GM19023 (cell line): ENCODE results near the gene STARD8.

ENCODE experiments used
- ATAC-seq: cut with Tn5 transposase; IDR thresholded peaks from one replicate; pipeline ENCODE4 v1.9.1; 2021; ENCODE audit warnings: mild to moderate bottlenecking, moderate library complexity; ENCODE audit not compliant: unreplicated experiment

Gene STARD8

DNA sequence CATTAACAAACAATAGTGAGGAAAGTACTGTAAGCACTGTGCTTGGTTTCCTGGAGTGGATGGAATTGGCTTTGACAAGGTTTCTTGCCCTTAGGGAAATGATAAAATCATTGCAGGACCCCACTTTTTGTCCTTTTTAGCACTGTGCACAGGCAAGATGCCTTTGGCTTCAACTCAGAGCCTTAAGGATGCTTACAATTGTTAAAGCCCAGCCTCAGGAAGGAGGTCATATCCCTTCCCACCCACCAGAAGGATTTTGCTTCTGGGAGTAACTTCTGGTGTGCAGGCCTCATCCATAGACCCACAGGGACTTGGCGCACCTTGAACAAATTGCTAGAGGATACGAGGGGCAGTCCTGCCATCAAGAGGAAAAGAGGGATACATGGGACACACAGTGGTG, 44.5 kb downstream of the STARD8 start:
- no peak for ATAC-seq

DNA sequence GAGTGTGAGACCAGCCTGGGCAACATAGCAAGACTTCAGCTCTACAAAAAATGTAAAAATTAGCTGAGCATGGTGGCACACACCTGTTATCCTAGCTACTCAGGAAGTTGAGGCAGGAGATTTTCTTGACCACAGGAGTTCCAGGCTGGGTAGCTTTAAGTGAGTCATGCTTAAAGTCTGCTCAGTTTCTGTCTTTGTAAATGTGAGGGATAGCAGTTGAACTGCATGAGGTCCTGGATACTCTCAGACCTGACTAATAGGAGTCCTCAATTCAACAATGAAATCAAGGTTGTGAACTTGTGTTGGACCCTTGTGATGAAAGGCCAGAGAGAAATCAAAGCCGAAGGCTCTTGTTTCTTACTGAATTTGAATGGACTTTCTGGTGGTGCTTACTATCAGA, 45.2 kb downstream of the STARD8 start:
- no peak for ATAC-seq

DNA sequence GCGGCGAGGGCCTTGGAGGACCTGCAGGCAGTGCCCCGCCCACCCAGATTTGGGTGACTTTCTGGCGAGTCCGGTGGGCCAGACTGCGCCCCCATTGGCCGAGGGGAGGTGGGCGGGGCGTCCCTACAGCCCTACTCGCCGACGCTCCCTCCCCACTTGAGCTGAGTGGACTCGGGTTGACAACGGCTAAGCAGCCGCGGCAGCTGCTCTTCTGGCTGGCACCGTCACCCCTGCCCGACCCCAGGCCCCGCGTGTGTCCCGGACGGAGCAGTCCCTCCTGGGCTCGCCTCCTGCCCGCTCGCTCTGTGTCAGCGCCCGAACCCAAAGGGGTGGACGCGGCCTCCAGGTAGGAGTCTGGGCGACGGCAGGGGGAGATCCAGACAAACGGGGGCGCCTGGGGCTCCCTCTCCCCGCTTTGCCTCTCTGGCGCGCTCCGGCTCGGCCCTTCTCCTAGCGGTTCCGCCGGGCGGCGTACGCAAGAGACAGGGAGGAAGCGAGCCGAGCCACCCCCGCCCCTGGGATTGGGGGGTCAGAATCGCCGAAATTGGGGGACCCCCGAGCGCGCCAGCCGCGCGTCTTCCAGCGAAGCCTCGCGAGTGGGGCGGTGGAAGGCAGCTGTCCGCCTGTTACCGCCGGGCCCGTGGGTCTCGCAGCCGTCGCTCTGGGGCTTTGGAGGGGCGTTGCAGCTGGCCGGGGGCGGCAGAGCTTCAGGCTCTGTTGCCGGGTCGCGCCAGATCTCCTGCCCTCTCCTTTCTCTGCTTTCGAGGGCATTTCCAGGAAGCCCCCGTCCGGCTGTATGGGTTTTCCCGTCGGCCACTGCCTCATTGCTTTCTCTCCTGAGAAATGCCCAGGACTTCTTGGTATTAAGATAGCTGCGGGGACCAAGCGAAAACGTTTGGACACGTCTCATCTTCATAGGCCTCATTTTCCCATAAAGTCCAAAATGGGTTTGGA, 46.3 kb downstream of the STARD8 start:
- peak; percentile 54 for ATAC-seq

DNA sequence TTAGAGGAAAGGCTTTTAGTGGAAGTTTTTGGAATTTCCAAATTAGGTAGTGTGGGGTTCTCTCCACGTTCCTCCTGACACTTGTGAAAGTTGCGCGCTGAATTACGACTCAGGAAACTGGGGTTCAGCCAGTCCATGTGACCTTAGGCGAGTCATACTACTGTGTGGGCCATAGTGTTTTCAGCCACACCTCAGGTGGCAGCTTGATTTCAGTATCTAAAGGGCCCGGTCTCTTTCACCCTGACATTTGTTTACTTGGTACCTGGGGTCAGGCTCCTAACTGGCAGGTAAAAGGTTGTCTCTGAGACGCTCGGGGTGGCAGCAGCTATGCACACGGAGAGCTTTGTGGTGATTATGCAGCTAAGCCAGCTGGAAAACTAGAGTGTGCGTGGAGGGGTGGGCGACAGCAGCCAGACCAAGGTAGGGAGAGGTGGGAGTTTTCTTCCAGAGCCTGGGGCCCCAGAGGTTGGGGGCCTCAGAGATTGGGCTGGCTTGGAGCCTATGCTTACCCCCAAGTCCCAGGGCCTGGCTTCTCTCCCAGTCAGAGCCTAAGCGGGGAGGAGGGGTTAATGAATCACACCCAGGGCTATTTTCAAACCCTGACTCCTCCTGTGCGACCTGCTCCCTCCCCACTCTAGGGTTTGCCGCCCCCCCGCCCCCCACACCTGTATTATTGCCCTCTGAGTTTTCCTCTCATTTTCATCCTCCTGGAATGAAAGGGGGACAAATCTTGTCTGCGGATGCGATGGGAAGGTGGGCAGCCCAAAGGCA, 47.2 kb downstream of the STARD8 start:
- ATAC-seq: no peak

DNA sequence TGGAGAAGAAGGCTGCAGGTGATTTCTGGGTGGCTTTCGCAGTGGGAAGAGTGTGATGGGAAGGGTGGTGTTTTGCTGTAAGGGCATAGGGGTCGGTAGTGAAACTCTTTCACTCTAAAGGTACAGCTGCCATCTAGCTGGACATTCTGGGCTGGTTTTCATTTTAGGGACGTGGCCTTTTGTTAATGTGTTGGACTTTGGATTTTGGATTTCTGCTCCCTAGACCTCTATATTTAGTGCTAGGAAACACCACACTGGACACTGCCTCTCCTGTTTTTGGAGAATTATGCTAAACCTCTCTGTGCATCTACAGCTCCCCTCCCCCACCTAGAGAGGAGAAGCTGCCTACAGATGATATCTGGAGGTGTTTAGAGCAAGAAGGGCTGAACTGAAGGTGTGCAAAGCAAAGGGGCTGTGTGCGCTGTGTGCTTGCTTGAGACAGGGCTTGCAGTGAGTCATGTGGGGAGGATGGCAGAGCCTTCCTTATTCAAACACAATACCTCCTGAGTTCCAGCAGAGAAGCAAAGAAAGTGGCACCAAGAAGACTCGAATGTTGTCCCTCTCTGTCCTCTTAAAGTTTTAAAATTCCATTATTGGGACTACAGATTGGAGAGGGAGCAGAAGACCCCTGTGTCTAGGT, 47.9 kb downstream of the STARD8 start:
- ATAC-seq: no peak

DNA sequence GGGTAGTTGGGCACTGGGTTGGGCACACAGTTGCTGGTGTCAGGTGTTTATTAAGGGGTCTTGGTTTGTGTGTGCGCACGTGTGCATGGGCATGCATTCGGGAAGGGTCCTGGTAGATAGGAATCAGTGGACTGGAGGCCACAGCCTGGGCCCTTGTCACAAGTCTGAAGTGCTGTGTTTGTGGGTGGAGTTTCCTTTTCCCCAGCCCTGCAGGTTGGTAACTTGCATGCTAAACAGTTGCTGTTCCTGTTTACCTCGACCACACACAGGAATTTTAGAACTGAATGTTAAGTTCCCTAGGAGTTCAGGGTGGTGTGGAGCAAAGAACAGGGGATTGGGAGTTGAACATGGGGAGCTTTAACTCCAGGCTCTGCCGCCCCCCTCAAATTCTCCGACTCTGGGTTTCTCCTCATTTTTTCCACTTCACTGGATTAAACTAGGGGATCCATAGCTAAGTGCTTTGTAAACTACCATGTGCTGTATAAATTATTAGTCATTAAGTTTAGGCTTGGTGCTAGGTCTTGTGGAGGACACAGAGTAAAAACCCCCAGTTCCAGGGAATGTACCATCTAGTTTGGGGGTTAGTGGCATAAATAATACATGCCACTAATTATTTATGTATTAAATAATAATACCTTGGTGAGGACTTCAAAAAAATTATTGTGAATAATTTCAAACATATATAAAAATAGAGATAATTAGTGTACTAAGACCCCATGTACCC, 49.0 kb downstream of the STARD8 start:
- no peak for ATAC-seq

DNA sequence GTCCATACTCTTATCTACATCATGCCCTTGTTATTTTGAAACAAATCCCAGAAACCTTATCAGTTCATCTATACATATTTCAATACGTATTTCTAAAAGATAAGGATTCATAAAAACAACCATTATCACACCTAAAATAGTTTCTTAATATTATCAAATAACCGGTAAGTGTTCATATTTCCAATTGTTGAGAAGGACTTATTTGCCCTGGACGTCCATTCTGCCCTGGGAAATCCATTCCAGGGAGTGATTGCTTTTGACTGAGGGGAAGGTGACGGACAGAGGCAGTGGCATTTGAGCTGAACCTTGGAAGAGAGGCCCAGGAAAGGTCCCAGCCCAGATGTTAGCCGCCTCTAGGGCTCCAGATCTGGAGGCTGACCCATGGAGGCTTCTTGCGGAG, 49.6 kb downstream of the STARD8 start:
- ATAC-seq: no peak

DNA sequence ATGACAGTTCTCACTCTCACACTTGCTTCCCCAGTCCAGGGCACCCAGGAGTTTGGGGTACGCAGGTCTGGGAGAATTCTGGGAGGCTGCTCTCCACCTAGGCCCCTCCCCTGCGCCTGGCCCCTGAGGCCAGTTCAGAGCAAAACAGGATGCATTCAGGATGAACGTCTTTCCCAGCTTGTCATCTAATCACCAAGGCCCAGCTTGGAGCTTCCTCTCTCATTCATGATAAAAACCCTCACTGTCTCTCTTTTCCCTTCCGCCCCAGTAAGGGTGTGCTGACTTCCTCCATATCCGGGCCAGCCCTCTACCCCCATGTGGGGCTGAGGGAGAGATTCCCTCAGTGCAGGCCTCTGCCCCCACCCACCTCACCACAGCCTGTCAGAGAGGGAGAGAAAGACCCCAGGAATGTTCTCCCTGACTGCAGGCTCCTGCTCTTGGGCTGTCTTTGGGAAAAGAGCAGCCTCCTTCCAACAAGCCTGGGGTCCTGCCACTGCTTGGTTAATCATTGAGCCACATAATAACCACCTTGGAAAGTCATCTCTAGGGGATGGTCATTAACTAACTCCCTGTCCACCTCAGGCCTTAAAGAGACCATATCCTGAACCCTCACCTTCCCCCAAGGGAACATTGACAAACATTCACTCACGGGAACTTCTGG, 50.1 kb downstream of the STARD8 start:
- no peak for ATAC-seq

DNA sequence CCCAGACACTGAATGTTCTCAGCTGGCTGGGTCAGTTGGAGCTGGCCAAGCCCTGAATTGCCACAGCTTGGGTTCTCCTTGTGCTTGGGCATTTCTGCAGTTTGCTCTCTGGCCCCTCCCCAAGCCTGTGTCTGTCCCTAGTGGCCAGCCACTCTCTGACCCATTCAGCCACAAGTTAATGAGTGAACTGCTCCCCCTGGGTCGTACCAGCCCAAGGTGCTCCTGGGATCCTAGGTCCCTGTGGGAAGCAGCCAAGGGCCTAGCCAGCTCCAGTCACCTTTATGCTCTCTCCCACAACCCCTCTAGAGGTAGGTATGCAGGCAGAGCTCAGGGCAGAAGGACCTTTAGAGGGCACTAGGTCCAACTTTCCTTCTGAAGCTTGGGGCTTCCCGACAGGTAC, 51.5 kb downstream of the STARD8 start:
- no peak for ATAC-seq

DNA sequence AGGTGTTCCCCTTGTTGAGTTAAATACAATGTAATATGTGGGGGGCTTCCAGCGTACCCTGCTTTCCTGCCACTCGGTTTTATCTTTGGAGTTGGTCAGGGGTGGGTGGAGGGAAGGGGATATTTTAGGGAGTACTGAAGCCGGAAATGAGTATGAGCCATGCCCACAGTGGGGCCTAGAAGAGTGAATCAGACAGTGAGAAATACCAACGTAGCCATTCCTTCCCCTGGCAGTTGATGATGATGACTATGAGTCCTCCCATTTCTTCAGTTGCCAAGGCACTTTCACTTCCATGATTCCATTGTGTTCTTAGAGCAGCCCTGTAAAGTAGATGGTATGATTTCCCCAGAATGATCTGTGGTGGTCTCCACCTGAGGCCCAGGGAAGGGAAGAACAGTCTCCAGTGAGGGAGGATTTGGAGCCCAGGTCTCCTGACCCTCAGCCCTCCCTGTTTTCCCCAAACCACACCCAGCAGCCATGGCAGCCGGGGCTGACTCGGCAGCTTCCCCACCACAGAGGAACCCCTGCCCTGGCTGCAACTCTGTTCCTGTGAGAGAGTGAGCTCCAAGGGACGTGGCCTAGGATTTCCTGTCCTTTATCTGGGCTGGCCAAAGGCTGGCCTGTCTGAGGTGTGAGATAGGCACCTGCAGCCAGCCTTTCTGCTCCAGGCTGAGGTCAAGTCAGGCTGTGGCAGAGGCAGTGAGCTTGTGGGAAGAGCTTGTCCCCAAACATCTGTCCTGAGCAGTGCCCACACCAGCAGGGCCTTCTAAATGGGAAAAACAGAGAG, 52.7 kb downstream of the STARD8 start:
- ATAC-seq: no peak

DNA sequence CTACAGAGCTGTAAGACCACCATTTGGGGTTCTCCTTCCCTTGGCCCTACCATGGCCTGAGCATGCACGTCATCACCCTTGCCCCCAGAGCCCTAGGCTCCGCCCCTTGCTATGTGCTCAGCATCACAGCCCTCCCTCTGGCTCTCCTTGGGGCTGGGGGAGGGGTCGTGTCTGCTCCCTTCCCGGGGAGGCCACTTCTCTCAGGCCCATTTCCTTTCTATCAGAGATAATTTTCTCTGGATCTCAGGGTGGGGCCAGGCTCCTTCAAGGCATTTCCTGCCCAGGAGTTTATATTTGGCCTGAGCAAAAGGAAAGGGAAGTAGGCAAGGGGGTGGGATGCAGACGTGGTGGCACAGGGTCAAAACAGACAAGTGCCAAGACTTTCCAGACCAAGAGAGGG, 55.9 kb downstream of the STARD8 start:
- no peak for ATAC-seq

DNA sequence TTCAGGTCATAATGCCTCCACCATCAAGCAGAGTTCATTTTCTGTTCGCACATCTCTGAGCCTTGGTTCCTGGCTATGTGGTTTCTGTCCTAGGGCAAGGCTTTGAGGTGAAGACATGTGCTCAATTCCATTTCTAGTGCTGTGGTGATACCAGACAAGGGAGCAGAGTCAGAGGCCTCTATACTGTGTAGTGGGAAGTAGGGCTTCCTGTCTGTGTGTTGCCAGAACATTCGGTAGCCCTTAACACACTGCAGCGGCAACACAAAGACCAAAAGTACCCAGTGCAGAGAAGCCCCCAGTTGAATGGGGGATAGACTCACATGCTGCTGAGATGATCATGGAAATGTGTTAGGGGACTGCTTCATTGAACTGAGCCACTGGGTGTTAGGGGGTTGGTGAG, 56.4 kb downstream of the STARD8 start:
- no peak for ATAC-seq

DNA sequence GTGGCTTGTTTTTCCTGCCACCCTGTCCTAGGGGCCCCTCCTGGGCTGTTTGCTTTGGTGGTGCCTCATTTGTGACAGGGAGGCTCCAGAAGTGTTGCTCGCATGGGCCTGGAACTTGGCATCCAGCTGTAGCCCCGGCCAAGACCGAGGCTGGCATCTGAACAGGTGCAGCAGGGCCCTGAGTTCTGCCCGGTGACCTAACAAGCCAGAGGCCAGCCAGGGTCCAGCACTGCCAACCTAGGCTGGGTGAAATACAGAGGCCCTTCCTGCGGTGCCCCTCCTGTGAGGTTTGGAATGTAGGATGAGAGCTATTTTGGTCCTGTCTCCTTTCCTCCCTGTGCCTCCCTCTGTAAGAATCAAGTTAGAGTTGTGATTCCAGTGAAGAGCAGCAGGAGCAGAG, 58.5 kb downstream of the STARD8 start:
- ATAC-seq: no peak

DNA sequence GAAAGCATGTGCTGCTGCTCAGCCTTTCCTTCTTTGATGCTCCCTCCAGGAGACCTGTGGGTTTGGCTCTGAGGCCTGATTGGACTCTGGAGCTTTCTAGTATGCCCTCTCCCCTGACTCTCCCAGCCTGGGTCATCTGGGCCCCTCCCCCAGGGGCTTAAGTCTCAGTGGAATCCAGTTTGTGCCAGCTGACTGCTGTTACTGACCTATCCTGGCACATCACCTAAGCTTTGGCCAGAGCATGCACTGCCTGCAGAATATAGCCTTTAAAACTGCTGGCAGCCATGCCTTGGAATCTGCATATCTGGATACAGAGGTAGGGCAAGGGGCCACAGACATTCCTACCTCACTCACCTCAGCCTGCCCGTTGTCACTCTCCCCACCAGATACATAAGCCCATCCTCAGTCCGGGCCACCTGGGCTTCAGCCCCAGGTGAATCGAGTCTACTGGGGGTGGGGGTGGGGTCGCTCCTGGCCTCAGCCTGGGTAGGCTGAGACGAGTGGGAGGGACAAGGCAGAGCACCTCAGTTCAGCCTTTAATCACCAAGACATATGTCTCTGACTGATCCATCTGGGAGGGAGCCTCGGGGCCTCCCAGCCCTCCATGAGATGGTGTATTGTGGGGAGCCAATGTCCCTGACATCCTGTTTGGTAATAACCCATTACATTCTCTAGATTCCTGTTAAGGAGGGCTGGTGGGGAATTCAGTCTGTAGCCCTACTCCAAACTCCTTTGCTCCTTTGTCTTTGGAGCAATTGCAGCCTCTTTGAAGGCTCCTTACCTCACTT, 61.2 kb downstream of the STARD8 start:
- ATAC-seq: no peak

DNA sequence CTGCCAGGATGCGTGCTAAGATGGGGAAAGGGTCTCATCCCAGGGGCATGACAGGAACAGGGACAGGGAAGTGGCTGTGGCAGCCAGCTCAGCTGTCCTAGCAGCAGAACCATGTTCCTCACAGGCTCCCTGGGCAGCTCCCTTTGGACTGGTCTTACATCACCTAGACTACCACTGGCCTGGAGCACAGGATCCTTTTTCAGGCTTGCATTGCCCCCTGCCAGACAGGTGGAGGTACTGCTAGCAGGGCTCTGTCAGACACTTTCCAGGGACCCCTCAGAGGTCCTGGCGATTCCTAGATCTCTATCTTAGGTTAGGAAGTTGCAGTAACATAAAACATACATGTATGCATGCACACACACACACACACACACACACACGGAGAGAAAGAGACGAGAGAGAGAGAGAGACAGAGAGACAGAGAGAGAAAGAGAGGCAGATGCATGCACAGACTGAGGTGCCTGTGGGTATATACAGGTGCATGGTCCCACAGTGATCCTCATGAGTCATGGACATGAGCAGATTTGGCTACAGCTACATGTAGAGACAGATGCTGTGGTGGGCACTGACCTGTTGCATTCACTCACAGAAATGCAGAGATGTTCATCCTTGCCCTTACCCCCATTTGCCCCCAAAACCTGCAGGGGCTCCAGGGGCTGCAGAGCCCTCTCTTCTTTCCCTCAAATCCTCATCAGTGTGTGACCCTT, 63.6 kb downstream of the STARD8 start:
- peak; percentile 80 for ATAC-seq

DNA sequence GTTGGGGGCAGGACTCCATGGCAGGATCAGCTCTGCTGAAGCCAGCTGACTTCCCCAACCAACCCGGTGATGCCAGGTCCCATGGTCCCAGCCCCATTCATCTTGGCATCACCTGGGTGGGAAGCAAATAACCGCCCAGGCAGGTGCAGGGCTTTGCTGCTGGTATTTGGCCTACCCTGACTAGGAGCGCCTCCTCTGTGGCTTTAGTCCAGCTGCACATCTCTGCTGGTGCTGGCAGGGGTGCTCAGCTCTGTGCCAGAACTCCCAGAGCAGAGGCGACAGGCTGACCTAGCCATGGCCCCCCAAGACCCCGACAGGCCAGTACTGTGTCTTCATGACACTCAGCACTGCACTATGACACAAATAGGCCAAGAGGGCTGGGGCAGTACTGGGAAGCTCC, 64.4 kb downstream of the STARD8 start:
- no peak for ATAC-seq

DNA sequence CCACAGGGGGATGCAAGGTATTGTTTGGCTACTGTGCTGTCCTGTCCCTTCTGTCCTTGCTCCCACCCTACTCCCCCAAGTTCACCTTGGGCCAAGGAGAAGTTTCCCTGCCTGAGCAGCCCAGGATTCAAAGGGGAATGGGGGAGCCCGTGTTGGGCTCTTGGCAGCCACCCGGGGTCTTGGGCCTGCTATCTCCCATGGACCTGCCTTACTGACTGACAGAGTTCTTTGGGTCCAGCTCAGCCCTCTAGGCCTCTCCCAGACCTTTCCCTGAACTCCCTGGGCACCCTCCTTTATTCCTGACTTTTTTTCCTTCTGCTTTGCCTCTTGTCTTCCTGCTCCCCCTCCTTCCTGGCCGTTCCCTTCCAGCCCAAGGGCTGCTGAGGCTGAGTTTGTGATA, 67.4 kb downstream of the STARD8 start:
- ATAC-seq: no peak

DNA sequence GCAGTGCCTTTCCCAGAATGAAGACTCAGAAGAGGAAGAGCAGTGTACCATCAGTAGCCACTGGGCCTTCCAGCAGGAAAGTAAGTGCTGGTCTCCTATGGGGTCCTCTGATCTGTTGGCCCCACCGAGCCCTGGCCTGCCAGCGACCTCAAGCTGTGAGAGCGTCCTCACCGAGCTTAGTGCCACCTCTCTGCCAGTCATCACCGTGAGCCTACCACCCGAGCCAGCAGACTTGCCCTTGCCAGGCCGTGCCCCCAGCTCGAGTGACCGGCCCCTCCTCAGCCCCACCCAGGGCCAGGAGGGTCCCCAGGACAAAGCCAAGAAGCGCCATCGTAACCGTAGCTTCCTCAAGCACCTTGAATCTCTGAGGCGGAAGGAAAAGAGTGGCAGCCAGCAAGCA, 69.7 kb downstream of the STARD8 start:
- ATAC-seq: no peak
